NCI-H69 (cell line): ENCODE measurements around the gene RSPH10B2.
"Not testable (repeated sequence)": the region's sequence is repeated elsewhere in the genome, so short reads cannot be mapped to it uniquely, and the experiment has no call there.

Source experiments
- DNase-seq: peaks from one replicate; lab custom pipeline; 2025; lab: John Stamatoyannopoulos, UW

The RSPH10B2 gene

DNA sequence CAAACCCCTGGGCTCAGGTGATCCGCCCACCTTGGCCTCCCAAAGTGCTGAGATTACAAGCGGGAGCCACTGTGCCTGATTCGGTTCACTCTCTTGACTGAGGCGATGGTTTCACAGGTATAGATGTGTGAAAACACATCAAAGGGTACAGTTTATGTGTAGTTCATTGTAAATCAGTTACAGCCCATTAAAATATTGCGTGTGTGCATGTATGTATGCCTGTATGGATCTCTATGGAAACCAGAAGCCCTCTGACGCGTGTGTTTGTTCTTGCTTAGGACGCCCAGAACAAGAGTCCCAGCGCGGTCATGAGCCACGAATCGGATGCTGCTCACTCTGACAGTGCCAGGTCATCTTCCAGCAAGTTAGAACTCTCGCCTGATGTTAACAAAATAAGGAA lies 35.5 kb downstream of the RSPH10B2 start:
- not testable (repeated sequence) for DNase-seq

- DNase-seq, result not testable (repeated sequence)
Observed at GRCh38 chr7:6792113-6792872, 38.4 kb downstream of the RSPH10B2 start.

DNA sequence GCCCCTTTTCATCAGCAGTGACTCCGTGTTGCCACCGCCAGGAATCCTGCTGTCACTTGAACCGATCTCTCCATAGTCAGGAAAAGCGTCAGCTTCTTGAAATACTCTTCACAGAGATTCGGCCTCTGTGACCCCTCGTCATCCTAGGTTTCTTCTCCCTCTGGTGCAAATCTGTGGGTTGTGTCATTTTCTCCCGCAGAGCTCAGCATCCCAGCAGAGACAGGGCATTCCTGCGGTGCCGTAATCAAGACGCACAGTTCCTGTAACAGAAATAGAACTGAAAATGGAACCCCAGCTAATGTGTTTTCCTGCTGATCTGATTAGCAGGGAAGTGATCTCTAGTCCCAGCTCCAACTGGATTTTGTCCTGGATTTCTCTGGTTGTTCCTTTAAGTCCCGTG lies 40.4 kb downstream of the RSPH10B2 start:
- DNase-seq, result not testable (repeated sequence)

DNA sequence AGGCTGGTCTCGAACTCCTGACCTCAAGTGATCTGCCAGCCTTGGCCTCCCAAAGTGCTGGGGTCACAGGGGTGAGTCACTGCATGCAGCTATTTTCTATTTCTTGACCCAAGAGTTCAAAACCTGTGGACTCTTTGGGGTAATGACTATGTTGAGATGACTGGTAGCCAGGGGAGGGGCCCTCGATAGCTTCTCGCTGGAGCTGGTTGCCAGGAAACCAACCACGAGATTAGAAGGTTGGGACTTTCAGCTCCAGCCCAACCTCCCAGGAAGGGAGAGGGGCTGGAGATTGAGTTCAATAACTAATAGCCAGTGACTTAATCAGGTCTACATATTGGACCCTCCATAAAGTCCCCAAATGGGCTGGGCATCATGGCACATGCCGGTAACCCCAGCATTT lies 43.3 kb downstream of the RSPH10B2 start:
- DNase-seq, result not testable (repeated sequence)

GRCh38 chr7:6798047-6798446 lies 44.1 kb downstream of the RSPH10B2 start:
- DNase-seq, result not testable (repeated sequence)

DNA sequence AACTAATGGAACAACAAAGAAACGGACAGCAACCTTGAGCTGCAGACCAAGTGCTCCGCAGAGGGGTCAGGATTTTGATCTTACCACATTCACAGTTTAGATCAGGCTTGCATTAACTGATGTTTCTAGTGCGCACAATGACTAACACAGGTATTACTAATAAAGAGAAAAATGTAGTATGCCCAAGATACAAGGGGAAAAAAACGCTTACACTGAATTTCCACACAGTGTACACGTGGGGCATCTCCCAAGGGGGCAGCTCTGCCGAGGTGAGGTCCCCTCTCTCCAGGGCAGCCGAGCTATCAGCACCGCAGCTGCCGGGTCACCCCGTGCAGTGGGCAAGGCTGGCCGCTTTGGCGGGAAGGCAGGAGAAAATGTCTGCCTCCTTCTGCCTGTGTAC lies 46.0 kb downstream of the RSPH10B2 start:
- not testable (repeated sequence) for DNase-seq

- DNase-seq, result not testable (repeated sequence)
Observed at GRCh38 chr7:6800331-6800730, 46.4 kb downstream of the RSPH10B2 start.

DNA sequence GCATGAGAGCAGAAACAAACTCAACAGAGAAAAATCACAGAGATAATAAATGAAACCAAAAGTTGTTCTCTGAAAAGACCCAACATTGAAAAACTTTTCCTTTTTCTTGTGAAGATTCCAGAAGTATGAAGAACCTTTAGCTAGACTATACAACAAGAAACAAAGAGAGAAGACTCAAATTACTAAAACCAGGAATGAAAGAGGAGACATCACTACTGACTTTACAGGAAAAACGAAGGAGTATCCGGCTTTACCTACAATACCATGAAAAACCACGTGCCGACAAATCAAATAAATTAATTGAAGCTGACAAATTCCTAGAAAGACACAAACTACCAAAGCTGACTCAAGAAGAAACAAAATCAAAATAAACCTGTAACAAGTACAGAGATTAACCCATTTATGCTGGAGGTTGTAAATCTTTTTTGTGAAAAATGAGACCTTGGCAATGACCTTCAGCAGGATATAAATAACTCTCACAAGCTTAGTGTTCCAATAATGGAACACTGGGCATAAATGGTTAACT lies 53.6 kb downstream of the RSPH10B2 start:
- not testable (repeated sequence) for DNase-seq

- not testable (repeated sequence) for DNase-seq
Observed at GRCh38 chr7:6807959-6808358, 54.1 kb downstream of the RSPH10B2 start.

GRCh38 chr7:6813011-6813410 lies 59.1 kb downstream of the RSPH10B2 start:
- DNase-seq, result not testable (repeated sequence)

- DNase-seq, result not testable (repeated sequence)
Observed at GRCh38 chr7:6815470-6815869, 61.6 kb downstream of the RSPH10B2 start.

DNA sequence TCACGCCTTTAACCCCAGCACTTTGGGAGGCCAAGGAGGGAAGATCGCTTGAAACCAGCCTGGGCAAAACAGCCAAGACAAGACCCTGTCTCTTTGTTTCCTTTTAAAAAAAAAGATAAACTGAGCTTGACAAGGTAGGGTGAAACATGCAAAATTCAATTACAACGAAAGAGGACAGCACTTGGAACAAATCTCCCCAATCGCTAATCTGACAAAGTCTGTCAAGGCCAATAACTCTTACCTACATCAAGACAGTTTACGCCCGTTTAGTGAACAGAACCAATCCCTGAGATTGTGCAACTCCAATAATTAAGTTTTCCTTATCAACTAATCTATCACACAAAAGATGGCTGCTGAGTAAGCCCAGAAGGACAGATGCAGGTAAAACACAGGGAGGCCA lies 67.7 kb downstream of the RSPH10B2 start:
- not testable (repeated sequence) for DNase-seq

DNA sequence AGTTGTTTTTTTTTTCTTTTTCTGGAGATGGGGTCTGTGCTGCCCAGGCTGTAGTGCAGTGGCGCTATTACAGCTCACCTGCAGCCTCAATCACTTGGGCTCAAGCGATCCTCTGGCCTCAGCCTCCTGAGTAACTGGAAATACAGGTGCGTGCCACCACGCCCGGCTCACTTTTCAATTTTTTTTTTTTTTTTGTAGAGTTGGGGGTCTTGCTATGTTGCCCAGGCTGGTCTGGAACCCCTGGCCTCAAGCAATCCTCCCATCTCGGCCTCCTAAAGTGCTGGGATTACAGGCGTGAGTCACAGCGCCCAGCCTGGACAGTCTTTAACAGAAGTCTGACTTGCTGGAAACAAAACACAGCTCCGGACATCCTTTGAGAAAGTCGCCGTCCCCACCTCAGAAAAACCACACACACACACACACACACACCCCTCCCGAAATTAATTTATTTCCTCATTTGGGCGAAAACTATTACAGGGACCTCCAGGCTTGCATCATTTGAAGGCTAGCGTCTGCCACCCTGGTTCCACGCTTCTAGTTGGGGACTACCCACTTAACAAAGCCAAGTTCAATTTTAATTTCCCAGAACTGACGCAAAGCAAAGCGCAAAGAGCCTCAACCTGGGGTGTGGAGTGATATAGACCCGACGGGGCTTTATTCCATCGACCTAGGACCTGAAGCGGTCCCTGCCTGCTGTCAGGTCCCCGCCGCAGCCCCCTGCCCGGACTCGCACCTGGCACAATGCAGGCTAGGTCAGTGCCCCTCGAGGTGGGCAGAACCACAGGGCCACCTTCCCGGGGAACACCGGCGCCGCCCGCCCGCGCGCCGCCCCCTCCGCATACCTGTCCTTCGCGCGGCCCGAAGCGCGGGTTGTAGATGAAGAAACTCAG lies 71.6 kb downstream of the RSPH10B2 start:
- DNase-seq, result not testable (repeated sequence)

DNA sequence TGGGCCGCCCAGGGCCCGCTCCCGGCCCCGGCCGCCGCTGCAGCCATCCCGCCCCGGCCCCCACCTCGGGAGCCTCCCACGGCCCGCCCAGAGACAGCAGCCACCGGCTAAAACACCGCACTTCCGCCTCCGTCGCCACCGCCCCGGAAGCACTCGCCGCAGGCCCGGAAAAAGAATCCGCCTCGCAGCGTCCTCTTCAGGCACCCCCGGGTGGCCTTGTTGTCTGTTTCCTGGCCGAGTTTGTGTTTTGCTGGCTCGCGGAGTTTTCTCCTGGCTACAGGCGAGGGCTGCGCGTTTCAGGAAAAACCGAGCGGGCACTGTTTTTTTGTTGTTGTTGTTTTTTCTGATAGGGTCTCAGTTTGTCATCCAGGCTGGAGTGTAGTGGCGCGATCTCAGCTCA lies 72.2 kb downstream of the RSPH10B2 start, which contains the start of gene CCZ1B:
CCZ1B (minus strand) TSS at position 125 of the 400 bp plus-strand sequence; CDS start at position 47, 78 bp downstream.
- peak; percentile 90 for DNase-seq

DNA sequence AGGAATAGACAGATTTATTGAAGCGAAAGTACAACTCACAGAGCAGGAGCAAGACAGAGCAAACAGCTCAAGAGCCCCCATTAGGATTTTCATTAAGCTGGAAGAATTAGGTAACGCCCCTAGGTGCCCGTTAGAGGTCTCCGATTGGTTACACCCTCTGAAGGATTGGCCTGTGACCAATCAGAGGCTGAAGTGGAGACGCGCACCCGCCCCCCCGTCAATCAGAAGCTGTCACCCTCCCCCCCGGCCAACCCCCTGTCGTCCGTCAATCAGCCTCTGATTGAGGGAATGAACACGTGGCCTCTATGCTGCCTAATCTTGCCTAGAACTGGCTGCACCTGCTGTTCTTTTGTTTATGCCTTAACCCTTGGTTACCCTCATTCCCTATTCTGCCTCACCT lies 73.3 kb downstream of the RSPH10B2 start:
- not testable (repeated sequence) for DNase-seq

DNA sequence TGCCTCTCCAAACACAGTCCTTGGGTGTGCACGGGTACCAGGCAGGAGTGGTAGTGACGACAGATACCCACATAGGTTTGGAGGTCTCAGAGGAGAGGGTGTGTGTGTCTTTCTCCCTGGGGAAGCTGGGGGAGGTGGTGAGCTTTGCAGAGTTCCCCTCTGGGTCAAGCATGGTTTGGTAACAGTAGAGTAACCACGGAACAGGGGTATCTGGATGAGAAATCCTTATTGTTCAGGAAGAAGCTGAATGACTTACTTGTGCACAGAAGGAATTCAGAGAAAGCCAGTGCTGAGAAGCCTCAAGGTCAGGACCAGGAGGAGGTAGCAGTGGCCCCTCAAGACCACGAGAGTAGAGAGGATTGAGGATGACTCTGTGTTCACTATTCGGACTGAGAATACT lies 75.7 kb downstream of the RSPH10B2 start:
- DNase-seq, result not testable (repeated sequence)

DNA sequence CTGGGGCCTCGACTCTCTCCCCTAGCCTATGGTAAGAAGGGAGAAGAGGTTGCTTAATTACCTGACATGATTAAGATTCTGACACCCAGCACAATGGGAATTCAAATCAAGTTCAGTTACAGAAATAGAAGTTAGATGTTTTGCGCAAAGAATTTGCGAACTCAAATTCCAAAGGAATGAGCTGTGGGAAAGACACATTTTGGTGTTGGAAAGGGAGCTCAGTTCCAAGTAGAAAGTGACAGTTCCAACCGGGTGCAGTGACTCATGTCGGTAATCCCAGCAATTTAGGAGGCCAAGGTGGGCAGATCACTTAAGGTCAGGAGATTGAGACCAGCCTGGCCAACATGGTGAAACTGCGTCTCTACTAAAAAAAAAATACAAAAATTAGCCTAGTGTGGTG lies 76.1 kb downstream of the RSPH10B2 start:
- DNase-seq, result not testable (repeated sequence)

- DNase-seq, result no peak
Observed at GRCh38 chr7:6831018-6831725, 77.3 kb downstream of the RSPH10B2 start.

- no peak for DNase-seq
Observed at GRCh38 chr7:6833636-6834035, 79.7 kb downstream of the RSPH10B2 start.

DNA sequence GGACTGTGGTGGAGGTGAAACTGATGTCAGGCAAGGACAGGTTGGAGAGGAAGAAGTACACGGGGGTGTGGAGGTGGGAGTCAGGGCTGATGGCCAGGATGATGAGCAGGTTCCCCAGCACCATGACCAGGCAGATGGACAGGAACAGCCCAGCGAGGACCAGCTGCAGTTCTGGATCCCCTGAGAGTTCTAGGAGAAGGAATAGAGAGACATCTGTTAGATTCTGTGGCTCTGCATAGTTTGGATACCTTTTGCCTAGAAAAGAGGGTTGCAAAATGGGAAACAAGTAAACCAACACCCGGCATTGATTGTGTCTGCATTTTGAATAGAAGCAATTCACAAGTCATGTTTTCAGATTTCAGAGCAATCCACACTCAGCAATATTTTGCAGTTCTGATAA lies 81.6 kb downstream of the RSPH10B2 start:
- DNase-seq, result not testable (repeated sequence)

DNA sequence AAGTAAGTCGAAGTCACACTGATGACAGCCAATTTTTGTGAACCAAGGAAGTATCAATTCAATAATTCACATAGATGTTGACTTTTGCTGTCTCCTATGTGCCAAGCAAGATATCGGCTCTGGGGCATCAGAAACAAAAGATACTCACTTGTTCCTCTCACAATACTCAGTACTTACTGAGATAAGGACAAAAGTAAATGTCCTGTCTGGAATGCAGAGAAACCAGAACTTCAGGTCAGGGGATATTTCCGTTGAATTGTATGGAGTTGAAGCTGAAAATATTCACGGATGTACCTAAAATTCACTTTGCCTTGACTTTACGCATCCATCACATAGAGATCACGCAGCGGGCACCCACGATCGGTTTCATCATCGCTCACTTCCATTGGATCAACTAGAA lies 83.2 kb downstream of the RSPH10B2 start:
- DNase-seq, result not testable (repeated sequence)
